ENCODE measurements around the gene TMEM53. TPM values are rescaled to one million over a fixed set of nuclear protein-coding genes. Genes with fewer than 3 reads are reported as not detected.
A peak's percentile ranks its signal among the peaks of the same experiment; 100 is the strongest.

TMEM53 gene
- total RNA-seq, 4 donors from 2014 or later = 3.9 to 8.3 (median 4.7) TPM

DNA sequence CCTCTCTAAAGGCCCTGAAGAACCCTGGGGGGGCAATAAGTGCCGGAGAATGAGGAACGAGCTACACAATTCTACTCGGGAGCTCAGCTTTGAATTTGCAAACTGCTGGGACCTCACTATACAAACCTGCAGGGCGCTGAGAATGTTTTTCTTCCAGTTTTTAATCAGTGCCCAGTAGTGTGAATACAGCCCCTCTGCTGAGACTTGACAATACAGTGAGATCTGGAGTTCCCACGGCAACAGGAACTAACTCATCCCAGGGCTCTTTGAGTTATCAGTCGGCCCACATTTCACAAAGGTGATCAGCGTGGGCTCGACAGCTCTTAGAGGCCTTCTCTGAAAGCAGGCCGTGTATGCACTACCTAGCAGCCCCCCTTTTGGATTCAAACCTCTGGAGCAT lies 41.7 kb downstream of the TMEM53 start:
- H3K36me3 ChIP-seq = peaks cover 0 to 38% of the 10 kb centered on the region in 2 donors
- peak overlapping the region; percentile 19 to 94 (median 88) for H3K27ac ChIP-seq
- H3K4me3 ChIP-seq = peak overlapping the region; percentile 60 to 69
- no peak for TF ChIP-seq CTCF (IDR thresholded peaks at IDR 0.05)
- TF ChIP-seq EP300 (IDR thresholded peaks at IDR 0.05) = no peak
- TF ChIP-seq POLR2AphosphoS5 (IDR thresholded peaks at IDR 0.05) = no peak
- TF ChIP-seq POLR2A (IDR thresholded peaks at IDR 0.05) = no peak
- no peaks in the 10 kb centered on the region for H3K9me3 ChIP-seq
- 9% methylated on average over 7 of the region's 9 CpGs; no CpG with 5 or more reads in 1 of the 2 donors for WGBS, 2 donors (ENCODE audit: low coverage in 1 of 2)
- H3K27me3 ChIP-seq = no peaks in the 10 kb centered on the region
- peaks cover 0 to 58% (median 12%) of the 10 kb centered on the region in 3 donors for H3K4me1 ChIP-seq
- ATAC-seq = no peak

- Histone ChIP-seq H3K27me3 (no peaks in the 10 kb centered on the region), H3K36me3 (peaks cover 0 to 31% of the 10 kb centered on the region in 2 donors), H3K27ac (peak overlapping the region; percentile 87 to 96 (median 92)), H3K4me3 (peak overlapping the region; percentile 60 to 69), H3K9me3 (no peaks in the 10 kb centered on the region), H3K4me1 (peaks cover 0 to 52% (median 12%) of the 10 kb centered on the region in 3 donors)
- TF ChIP-seq EP300 (IDR thresholded peaks at IDR 0.05) = no peak
- TF ChIP-seq POLR2A (IDR thresholded peaks at IDR 0.05) = peak; percentile 83 to 92
- TF ChIP-seq POLR2AphosphoS5 (IDR thresholded peaks at IDR 0.05) = peak; percentile 90
- TF ChIP-seq CTCF (IDR thresholded peaks at IDR 0.05) = peak in 1 of 4 experiments; percentile 7
- peak; percentile 90 for ATAC-seq
- 0 to 4% methylated on average over 10 to 15 of the region's 88 CpGs for WGBS, 2 donors (ENCODE audit: low coverage in 1 of 2)
Measured at GRCh38 chr1:44631647-44632539, 42.4 kb downstream of the TMEM53 start.

- no peak for ATAC-seq
Measured at GRCh38 chr1:44631333-44631646, 43.0 kb downstream of the TMEM53 start.

GRCh38 chr1:44630116-44630515 lies 44.2 kb downstream of the TMEM53 start:
- ATAC-seq = no peak
- 75 to 94% methylated on average over 2 of the region's 2 CpGs for WGBS, 2 donors (ENCODE audit: low coverage in 1 of 2)

More at GRCh38 chr1:44631333-44631646, 43.0 kb downstream of the TMEM53 start:
- peak overlapping the region; percentile 60 to 69 for H3K4me3 ChIP-seq
- H3K4me1 ChIP-seq = peaks cover 0 to 46% (median 12%) of the 10 kb centered on the region in 3 donors
- H3K9me3 ChIP-seq = no peaks in the 10 kb centered on the region
- peaks cover 0 to 25% of the 10 kb centered on the region in 2 donors for H3K36me3 ChIP-seq
- peak overlapping the region; percentile 87 to 96 (median 92) for H3K27ac ChIP-seq
- no peaks in the 10 kb centered on the region for H3K27me3 ChIP-seq
- 35% methylated on average over 2 of the region's 8 CpGs; no CpG with 5 or more reads in 1 of the 2 donors for WGBS, 2 donors (ENCODE audit: low coverage in 1 of 2)
- TF ChIP-seq EP300 (IDR thresholded peaks at IDR 0.05) (no peak), CTCF (IDR thresholded peaks at IDR 0.05) (no peak), POLR2A (IDR thresholded peaks at IDR 0.05) (no peak), POLR2AphosphoS5 (IDR thresholded peaks at IDR 0.05) (no peak)

More at GRCh38 chr1:44630116-44630515, 44.2 kb downstream of the TMEM53 start:
- TF ChIP-seq CTCF (IDR thresholded peaks at IDR 0.05) (no peak), POLR2A (IDR thresholded peaks at IDR 0.05) (no peak), EP300 (IDR thresholded peaks at IDR 0.05) (no peak), POLR2AphosphoS5 (IDR thresholded peaks at IDR 0.05) (no peak)
- Histone ChIP-seq H3K27ac (no peak overlapping the region), H3K27me3 (no peaks in the 10 kb centered on the region), H3K4me3 (no peak overlapping the region), H3K4me1 (peaks cover 0 to 34% (median 12%) of the 10 kb centered on the region in 3 donors), H3K9me3 (no peaks in the 10 kb centered on the region), H3K36me3 (peaks cover 0 to 13% of the 10 kb centered on the region in 2 donors)
